ENCODE data around the gene GNG12.

The GNG12 gene

DNA sequence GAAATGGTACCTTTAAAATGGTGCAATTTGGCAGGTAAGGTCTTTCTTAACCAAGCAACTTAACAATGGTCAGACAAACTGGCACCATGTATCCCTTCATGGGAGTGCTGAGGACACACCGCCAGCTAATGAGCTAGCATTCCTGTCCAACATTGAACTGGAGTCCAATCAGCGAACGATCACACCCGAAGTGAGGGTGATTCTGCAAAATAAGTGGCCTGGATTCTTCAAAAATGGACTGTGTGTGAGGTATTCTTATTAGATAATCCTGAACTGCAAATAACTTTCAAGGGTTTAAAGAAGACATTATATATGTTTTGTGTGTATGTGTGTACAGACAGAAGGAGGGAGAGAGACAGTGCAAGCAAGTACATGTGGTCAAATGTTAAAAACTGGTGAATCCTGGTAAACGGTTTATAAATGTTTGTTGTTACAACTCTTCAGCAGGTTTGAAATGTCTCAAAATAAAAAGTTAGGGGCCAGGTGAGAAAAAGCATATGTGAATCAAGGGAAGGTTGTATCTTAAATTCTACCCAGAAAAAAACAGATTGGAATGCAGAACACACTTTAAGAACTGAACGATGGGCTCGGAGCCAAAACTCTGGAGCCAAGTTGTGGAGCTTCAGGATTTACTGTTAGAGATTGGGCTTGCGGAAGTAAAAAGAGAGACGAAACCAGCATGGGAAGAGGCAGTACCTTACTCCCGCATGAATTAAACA, 127.4 kb downstream of the GNG12 start:
- Mint-ChIP-seq H3K9me3 (no peaks in the 10 kb centered on the region), H3K36me3 (ENCODE audit: low read depth) (peaks cover 34% of the 10 kb centered on the region), H3K4me1 (peaks cover 53% of the 10 kb centered on the region), H3K27me3 (ENCODE audit: low read depth) (no peaks in the 10 kb centered on the region), H3K4me3 (peak overlapping the region in 1 of 3 experiments; percentile 23), H3K27ac (peak overlapping the region; percentile 51 to 75 (median 71))
- TF ChIP-seq, protein P1, sequence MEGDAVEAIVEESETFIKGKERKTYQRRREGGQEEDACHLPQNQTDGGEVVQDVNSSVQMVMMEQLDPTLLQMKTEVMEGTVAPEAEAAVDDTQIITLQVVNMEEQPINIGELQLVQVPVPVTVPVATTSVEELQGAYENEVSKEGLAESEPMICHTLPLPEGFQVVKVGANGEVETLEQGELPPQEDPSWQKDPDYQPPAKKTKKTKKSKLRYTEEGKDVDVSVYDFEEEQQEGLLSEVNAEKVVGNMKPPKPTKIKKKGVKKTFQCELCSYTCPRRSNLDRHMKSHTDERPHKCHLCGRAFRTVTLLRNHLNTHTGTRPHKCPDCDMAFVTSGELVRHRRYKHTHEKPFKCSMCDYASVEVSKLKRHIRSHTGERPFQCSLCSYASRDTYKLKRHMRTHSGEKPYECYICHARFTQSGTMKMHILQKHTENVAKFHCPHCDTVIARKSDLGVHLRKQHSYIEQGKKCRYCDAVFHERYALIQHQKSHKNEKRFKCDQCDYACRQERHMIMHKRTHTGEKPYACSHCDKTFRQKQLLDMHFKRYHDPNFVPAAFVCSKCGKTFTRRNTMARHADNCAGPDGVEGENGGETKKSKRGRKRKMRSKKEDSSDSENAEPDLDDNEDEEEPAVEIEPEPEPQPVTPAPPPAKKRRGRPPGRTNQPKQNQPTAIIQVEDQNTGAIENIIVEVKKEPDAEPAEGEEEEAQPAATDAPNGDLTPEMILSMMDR (IDR thresholded peaks at IDR 0.05; ENCODE audit: unreplicated experiment in 3 of 3), result no peak

DNA sequence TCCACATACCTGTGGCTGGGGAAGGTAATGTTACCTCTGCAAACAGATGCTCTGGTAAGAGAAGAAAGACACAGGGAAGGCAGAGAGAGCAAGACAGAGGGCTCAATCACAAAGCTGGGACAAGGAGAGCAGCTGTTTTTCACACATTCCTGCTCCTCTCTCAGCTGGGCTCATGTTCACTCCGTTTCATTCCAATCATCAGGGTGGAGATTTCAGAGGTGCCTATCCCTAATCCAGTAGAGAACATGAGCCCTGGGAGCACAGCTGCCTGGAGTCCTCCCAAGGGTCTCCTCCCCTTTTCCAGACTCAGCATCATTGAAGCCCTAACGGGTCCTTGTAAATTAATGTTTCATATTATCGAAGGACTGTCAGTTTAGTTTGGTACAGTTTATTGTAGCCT, 128.9 kb downstream of the GNG12 start:
- peak overlapping the region in 1 of 3 experiments; percentile 35 for H3K27ac Mint-ChIP-seq
- H3K36me3 Mint-ChIP-seq (ENCODE audit: low read depth), result peaks cover 34% of the 10 kb centered on the region
- no peak overlapping the region for H3K4me3 Mint-ChIP-seq
- H3K4me1 Mint-ChIP-seq, result peaks cover 46% of the 10 kb centered on the region
- TF ChIP-seq, protein P1 (IDR thresholded peaks at IDR 0.05; ENCODE audit: unreplicated experiment in 3 of 3), result no peak
- H3K9me3 Mint-ChIP-seq, result no peaks in the 10 kb centered on the region
- no peaks in the 10 kb centered on the region for H3K27me3 Mint-ChIP-seq (ENCODE audit: low read depth)

DNA sequence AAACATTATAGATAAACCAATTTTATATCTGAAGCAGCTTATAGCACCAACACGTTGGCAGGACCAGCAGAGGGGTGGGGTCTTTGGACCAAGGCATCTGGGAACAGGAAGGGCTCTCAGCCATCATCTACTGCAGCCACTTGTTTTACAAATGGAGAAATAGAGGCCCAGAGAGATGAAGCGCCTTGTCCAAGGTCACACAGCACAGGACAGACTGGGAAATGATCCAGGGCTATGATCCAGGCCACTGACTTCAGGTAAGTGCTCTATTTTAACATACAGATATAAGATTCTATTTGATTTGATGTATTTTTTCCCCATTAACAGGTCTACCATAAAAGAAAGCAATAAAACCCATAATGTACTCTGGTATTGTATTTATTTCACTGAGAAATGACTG, 131.4 kb downstream of the GNG12 start:
- TF ChIP-seq, protein P1 (IDR thresholded peaks at IDR 0.05; ENCODE audit: unreplicated experiment in 3 of 3), result no peak
- Mint-ChIP-seq H3K27me3 (ENCODE audit: low read depth) (no peaks in the 10 kb centered on the region), H3K36me3 (ENCODE audit: low read depth) (peaks cover 27% of the 10 kb centered on the region), H3K27ac (no peak overlapping the region), H3K9me3 (no peaks in the 10 kb centered on the region), H3K4me3 (no peak overlapping the region), H3K4me1 (peaks cover 29% of the 10 kb centered on the region)

DNA sequence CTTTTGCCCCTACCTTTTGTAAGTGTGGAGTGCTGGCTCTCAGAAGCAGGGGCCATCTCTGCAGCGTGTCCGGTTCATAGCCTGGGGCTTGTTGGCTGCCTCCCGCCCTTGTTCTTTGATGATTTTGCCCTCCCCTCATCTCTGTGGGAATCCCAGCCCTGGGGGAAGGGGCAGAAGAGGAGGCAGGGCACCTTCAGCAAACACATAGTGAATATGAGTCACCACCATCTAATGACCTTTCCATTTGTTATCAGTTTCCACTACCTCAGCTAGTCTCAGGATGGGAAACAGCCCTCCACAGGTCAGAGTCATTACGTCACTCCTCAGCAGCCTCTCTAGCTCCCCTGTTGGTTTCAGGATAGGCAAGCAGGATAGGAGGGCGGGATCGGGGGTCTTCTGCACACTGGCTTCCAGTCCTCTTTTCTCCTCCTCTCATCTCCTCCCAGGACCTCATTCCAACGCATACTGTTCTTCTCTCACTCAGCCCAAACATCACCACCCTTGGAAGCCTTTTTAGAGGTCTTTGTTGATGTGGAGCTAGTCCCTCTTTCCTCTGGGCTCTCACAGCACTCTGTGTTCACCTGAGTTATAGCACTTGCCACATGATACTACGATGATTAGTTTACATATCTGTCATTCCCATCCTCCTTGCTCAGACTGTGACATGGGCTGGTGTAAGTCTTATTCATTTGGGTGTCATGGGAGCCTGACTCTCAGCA, 132.4 kb downstream of the GNG12 start:
- peaks cover 19% of the 10 kb centered on the region for H3K36me3 Mint-ChIP-seq (ENCODE audit: low read depth)
- peak overlapping the region in 2 of 3 experiments; percentile 23 to 33 for H3K27ac Mint-ChIP-seq
- TF ChIP-seq, protein P1 (IDR thresholded peaks at IDR 0.05; ENCODE audit: unreplicated experiment in 3 of 3), result peak in 2 of 3 experiments; percentile 17 to 31
- H3K27me3 Mint-ChIP-seq (ENCODE audit: low read depth), result no peaks in the 10 kb centered on the region
- H3K9me3 Mint-ChIP-seq, result no peaks in the 10 kb centered on the region
- H3K4me3 Mint-ChIP-seq, result no peak overlapping the region
- peaks cover 20% of the 10 kb centered on the region for H3K4me1 Mint-ChIP-seq

DNA sequence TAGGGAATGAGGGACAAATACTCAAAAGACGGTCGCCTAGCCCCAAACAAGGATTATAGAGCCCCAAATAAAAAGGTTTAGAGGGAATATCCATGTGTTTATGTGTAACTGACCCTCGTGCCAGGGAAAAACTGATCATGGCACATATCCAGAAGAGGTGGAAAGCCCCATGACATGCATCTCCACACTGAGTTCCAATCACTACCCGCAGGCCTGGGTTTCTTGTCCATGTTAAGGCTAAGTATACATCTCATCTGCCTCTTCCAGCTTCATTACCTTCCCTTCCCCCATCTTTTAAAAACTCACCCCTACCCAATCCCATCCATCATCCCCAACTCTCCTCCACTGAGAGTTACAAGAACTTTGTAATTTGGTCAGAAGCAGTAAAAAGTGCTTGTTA, 133.0 kb downstream of the GNG12 start:
- peaks cover 14% of the 10 kb centered on the region for H3K4me1 Mint-ChIP-seq
- H3K27ac Mint-ChIP-seq, result peak overlapping the region in 1 of 3 experiments; percentile 33
- TF ChIP-seq, protein P1 (IDR thresholded peaks at IDR 0.05; ENCODE audit: unreplicated experiment in 3 of 3), result no peak
- peaks cover 14% of the 10 kb centered on the region for H3K36me3 Mint-ChIP-seq (ENCODE audit: low read depth)
- no peaks in the 10 kb centered on the region for H3K27me3 Mint-ChIP-seq (ENCODE audit: low read depth)
- no peaks in the 10 kb centered on the region for H3K9me3 Mint-ChIP-seq
- H3K4me3 Mint-ChIP-seq, result no peak overlapping the region

All from nephron (organoid).